IPS DF 6.9 (cell line): ENCODE measurements around the gene H19.

Source experiments
- DNase-seq: peaks from one replicate; pipeline ENCODE4 v3.0.0-alpha.2; 2013; ENCODE audit warnings: low read depth, low spot score
- H3K27ac ChIP-seq: one replicate; pipeline ENCODE4 v1.5.1; 2013; ENCODE audit warnings: low read length, control low read depth
- H3K27me3 ChIP-seq: 2 replicates; pipeline ENCODE4 v1.6.1; 2013; ENCODE audit warnings: mild to moderate bottlenecking, low read length; ENCODE audit not compliant: control insufficient read depth, insufficient read depth
- H3K36me3 ChIP-seq: 2 replicates; pipeline ENCODE4 v1.6.1; 2013; ENCODE audit warnings: low read length; ENCODE audit not compliant: control insufficient read depth, insufficient read depth
- H3K4me1 ChIP-seq: 2 replicates; pipeline ENCODE4 v1.6.1; 2013; ENCODE audit warnings: low read length; ENCODE audit not compliant: control insufficient read depth, insufficient read depth
- H3K4me3 ChIP-seq: 2 replicates; pipeline ENCODE4 v1.5.1; 2013; ENCODE audit warnings: mild to moderate bottlenecking, low read length
- H3K9me3 ChIP-seq: 2 replicates; pipeline ENCODE4 v1.6.1; 2013; ENCODE audit warnings: low read length, inconsistent platforms; ENCODE audit not compliant: control insufficient read depth, insufficient read depth
- WGBS: extraction: QIAGEN DNeasy Blood & Tissue Kit; methylation state at CpG from one replicate; pipeline ENCODE4 v1.1.7; 2013; ENCODE audit warnings: mixed read lengths, missing lambda C conversion rate; ENCODE audit not compliant: insufficient read length, insufficient coverage; 5-methylcytosine and 5-hydroxymethylcytosine counted together

Gene H19

DNA sequence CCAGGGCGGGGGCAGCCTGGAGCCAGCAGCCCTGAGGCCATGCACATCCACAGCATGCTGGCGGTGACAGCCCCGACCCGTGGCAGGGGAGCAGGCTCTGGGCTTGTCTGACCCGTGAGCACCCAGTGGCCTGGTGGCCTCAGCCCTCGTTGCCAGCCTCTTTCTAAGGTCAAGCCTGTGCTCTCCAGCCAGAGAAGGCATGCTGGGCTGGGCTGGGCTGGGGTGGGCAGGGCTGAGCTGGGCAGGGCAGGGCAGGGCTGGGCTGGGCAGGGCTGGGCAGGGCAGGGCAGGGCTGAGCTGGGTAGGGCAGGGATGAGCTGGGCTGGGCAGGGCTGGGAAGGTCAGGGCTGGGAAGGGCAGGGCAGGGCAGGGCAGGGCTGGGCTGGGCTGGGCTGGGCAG, 10.6 kb downstream of the H19 start:
- H3K9me3 ChIP-seq, result no peaks in the 10 kb centered on the region
- no peaks in the 10 kb centered on the region for H3K27me3 ChIP-seq
- no peak overlapping the region for H3K27ac ChIP-seq
- no peaks in the 10 kb centered on the region for H3K36me3 ChIP-seq
- WGBS, result no CpG with 5 or more reads among the region's 6 CpGs
- DNase-seq, result no peak
- H3K4me1 ChIP-seq, result no peaks in the 10 kb centered on the region
- no peak overlapping the region for H3K4me3 ChIP-seq

- H3K4me3 ChIP-seq, result no peak overlapping the region
- no CpG with 5 or more reads among the region's 12 CpGs for WGBS
- DNase-seq, result no peak
- H3K27ac ChIP-seq, result no peak overlapping the region
- no peaks in the 10 kb centered on the region for H3K27me3 ChIP-seq
- no peaks in the 10 kb centered on the region for H3K4me1 ChIP-seq
- no peaks in the 10 kb centered on the region for H3K9me3 ChIP-seq
- H3K36me3 ChIP-seq, result no peaks in the 10 kb centered on the region
Observed at GRCh38 chr11:1983601-1983961, 14.1 kb downstream of the H19 start.

DNA sequence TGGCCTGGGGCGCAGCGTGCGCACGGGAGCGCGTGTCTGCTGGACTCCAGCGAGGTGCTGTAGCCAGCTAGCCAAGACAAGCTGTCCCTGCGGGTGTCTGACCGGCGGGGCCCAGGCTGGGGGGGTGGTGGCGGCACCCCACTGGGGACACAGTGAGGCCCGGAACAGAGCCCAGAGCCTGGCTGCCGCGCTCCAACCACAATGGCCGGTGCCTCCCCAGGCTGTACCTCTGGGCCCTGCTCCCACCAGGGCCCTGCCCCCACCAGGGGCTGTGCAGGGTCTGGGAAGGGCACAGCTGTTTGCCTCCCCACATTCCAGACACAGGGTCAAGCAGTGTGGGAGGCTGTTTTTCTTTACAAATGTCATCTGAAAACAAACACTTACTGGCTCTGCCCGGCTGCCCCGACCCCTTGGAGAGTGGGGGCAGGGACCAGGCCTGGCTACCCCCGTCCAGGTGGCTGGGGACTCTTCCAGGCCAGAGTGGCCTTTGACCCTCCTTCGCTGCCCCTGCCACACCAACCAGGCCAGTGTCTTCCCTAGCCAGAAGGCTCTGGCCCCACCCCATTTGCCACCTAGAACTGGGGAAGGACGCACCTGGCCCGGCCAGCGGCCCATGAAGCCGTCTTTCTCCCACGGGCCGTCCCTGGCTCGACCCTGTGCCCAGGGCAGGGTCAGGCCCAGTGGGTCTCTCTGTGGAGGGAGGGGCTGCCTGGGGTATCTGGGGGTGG, 14.6 kb downstream of the H19 start:
- no peak overlapping the region for H3K4me3 ChIP-seq
- H3K27me3 ChIP-seq, result no peaks in the 10 kb centered on the region
- no peaks in the 10 kb centered on the region for H3K4me1 ChIP-seq
- no peaks in the 10 kb centered on the region for H3K36me3 ChIP-seq
- H3K27ac ChIP-seq, result no peak overlapping the region
- H3K9me3 ChIP-seq, result no peaks in the 10 kb centered on the region
- no peak for DNase-seq
- WGBS, result no CpG with 5 or more reads among the region's 26 CpGs

DNA sequence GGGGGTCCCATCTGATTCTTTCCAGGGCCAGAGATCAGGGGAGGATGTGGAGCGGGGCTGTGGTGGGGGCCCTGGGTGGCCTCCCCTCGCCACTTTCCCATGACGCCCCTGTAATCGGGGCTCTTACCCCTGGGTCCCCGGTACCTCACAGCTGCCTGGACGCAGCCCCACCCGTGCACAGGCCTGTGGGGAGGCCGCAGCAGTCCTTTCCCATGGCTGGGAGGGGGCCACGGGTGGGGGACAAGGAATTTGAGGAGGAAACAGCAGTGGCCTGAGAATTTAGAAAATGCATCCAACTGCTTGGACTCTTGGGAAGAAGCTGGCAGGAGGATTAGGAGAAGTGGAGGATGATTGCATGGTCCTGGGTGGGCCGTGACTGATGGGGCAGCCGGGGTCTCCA, 18.0 kb downstream of the H19 start:
- no peaks in the 10 kb centered on the region for H3K9me3 ChIP-seq
- no peaks in the 10 kb centered on the region for H3K4me1 ChIP-seq
- no peaks in the 10 kb centered on the region for H3K27me3 ChIP-seq
- no peak overlapping the region for H3K27ac ChIP-seq
- no CpG with 5 or more reads among the region's 11 CpGs for WGBS
- H3K4me3 ChIP-seq, result no peak overlapping the region
- H3K36me3 ChIP-seq, result no peaks in the 10 kb centered on the region
- no peak for DNase-seq

DNA sequence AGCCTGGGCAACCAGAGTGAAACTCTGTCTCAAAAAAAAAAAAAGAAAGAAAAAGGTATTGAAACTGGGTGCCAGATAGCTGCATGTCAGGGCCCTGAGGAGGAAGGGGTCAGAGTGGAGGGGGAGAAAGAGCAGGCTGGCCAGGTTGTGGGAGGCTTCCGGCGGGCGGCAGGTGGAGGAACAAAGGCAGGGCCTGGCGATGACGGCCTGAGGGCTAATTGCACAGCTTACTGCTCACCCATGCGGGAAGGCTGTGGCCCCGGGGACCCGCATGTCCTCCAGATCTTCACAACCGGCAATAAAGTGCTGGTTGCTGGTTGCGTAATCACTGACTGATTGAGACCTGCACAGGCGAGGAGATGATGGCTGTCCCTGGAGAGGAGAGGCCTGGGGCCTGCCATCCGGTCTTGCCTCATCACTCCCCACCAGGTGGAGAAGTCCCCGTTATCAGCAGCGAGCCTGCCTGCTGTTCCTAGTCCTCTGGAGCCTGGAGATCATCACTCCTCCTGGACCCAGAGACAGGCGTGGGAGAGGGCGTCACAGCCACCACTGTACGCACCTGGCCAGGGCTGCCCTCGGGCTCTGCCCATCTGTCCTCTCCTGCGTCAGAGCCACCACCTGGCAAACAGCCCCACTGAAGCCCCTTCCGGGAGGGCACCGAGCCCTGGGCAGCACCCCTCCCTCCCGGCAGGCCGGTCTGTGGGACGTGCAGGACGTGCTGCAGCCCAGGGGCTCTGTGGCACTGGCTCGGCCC, 18.7 kb downstream of the H19 start:
- Histone ChIP-seq H3K4me1 (no peaks in the 10 kb centered on the region), H3K4me3 (no peak overlapping the region), H3K27ac (no peak overlapping the region), H3K36me3 (no peaks in the 10 kb centered on the region), H3K9me3 (no peaks in the 10 kb centered on the region), H3K27me3 (no peaks in the 10 kb centered on the region)
- DNase-seq, result no peak
- WGBS, result no CpG with 5 or more reads among the region's 26 CpGs

GRCh38 chr11:1975185-1975584, 22.5 kb downstream of the H19 start:
- WGBS, result no CpG with 5 or more reads among the region's 13 CpGs
- H3K4me1 ChIP-seq, result no peaks in the 10 kb centered on the region
- no peak for DNase-seq
- no peaks in the 10 kb centered on the region for H3K27me3 ChIP-seq
- H3K27ac ChIP-seq, result no peak overlapping the region
- H3K9me3 ChIP-seq, result no peaks in the 10 kb centered on the region
- no peak overlapping the region for H3K4me3 ChIP-seq
- no peaks in the 10 kb centered on the region for H3K36me3 ChIP-seq

- no peak for DNase-seq
- H3K4me3 ChIP-seq, result no peak overlapping the region
- H3K27ac ChIP-seq, result no peak overlapping the region
- no peaks in the 10 kb centered on the region for H3K36me3 ChIP-seq
- no peaks in the 10 kb centered on the region for H3K9me3 ChIP-seq
- no peaks in the 10 kb centered on the region for H3K4me1 ChIP-seq
- H3K27me3 ChIP-seq, result no peaks in the 10 kb centered on the region
- no CpG with 5 or more reads among the region's 15 CpGs for WGBS
Observed at GRCh38 chr11:1970956-1971355, 26.7 kb downstream of the H19 start.

DNA sequence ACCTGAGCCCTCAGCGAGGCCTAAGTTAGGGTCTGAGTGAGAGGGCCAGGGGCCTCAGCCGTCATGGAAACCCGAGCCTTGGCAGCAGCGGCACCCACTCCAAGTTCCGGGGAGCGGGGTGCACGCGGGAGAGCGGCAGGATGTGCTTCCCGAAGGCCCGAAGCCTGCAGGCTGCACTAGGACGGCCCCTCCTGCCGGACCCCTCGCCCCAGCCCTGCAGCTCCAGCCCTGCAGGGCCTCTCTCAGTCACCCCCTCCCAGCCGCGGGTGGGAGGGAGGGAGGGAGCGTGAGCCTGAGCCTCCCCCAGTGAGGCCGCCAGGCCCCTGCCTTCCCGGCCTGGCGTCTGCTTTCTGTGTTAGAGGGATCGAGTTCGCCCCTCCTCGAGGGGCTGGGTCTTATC, 27.9 kb downstream of the H19 start:
- H3K27me3 ChIP-seq, result no peaks in the 10 kb centered on the region
- no peaks in the 10 kb centered on the region for H3K4me1 ChIP-seq
- no CpG with 5 or more reads among the region's 23 CpGs for WGBS

GRCh38 chr11:1969035-1969434, 28.6 kb downstream of the H19 start:
- Histone ChIP-seq H3K9me3 (no peaks in the 10 kb centered on the region), H3K27ac (no peak overlapping the region), H3K36me3 (no peaks in the 10 kb centered on the region), H3K27me3 (no peaks in the 10 kb centered on the region), H3K4me3 (no peak overlapping the region), H3K4me1 (no peaks in the 10 kb centered on the region)
- no peak for DNase-seq
- WGBS, result no CpG with 5 or more reads among the region's 21 CpGs

More for the DNA sequence above, 27.9 kb downstream of the H19 start:
- Histone ChIP-seq H3K4me3 (no peak overlapping the region), H3K36me3 (no peaks in the 10 kb centered on the region), H3K27ac (no peak overlapping the region), H3K9me3 (no peaks in the 10 kb centered on the region)
- no peak for DNase-seq

DNA sequence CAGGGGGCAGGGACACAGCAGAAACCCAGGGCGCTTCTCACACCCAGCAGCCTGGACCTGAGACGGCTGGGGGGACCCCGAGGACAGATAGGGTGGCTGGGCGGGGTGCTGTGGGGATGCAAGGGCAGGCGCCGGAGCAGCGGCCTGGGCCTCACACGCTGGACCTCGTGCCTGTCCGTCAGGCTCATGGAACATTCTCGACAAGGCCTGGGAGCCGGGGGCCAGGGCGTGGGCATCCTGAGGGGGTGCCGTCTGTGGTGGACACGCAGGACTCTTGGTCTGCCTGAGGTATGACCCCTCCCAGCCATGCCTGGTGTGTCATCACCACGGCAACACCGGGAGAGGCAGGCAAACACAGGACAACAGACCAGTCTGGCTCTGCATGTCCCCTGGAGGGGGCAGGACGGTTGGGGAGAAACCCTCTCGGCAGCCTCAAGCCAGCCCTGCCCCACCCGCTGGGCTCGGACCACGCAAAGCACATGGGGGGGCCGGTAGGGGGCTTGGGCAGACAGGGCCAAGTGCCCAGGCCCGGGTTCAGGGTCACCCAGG, 29.1 kb downstream of the H19 start:
- H3K9me3 ChIP-seq, result no peaks in the 10 kb centered on the region
- no peak for DNase-seq
- no peaks in the 10 kb centered on the region for H3K36me3 ChIP-seq
- H3K4me3 ChIP-seq, result no peak overlapping the region
- no peaks in the 10 kb centered on the region for H3K27me3 ChIP-seq
- no CpG with 5 or more reads among the region's 24 CpGs for whole genome bisulfite sequencing
- no peaks in the 10 kb centered on the region for H3K4me1 ChIP-seq
- no peak overlapping the region for H3K27ac ChIP-seq
